GM04503 (cell line): ENCODE measurements around the gene AADACL2.
A peak's percentile ranks its signal among the peaks of the same experiment; 100 is the strongest.
"Not testable (repeated sequence)": the region's sequence is repeated elsewhere in the genome, so short reads cannot be mapped to it uniquely, and the experiment has no call there.

Experiments used
- DNase-seq: peaks from one replicate; pipeline ENCODE4 v3.0.0-alpha.2; 2012; ENCODE audit warnings: low read depth

AADACL2 gene, protein sequence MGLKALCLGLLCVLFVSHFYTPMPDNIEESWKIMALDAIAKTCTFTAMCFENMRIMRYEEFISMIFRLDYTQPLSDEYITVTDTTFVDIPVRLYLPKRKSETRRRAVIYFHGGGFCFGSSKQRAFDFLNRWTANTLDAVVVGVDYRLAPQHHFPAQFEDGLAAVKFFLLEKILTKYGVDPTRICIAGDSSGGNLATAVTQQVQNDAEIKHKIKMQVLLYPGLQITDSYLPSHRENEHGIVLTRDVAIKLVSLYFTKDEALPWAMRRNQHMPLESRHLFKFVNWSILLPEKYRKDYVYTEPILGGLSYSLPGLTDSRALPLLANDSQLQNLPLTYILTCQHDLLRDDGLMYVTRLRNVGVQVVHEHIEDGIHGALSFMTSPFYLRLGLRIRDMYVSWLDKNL

DNA sequence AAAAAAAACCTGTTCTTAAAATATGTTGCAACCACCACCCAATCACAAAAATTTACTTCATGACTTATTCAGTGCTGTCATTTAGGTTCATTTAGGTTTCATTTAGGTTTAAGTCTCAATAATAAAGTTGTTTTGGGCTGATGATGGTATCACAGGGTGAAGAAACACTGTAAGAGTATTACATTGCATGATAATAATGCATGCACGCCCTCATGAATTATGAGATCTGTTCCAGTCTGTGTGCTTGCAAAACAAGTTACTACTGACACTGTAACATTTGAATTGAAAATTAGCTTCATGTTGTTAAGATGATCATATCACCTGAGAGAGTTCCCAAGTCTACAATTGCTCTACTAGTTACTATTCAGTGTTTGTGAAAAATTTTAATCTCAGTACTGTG is at the start of gene AADACL2:
Gene AADACL2 (plus strand): TSS at position 315 of the 400 bp plus-strand sequence. CDS start 109 bp downstream, outside the sequence.
- DNase-seq, result no peak

DNA sequence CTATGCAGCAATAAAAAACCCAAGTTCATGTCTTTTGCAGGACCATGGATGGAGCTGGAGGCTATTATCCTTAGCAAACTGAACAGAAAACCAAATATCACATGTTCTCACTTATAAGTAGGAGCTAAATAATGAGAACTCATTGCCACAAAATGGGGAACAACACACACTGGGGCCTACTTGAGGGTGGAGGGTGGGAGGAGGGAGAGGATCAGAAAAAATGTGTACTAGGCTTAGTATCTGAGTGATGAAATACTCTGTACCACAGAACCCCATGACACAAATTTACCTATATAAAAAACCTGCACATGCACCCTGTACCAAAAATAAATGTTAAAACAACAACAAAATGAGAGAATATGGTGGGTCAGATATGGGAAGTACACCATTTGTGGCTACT is 49.6 kb upstream of the AADACL2 start:
- no peak for DNase-seq

GRCh38 chr3:151686257-151686656 is 47.5 kb upstream of the AADACL2 start:
- no peak for DNase-seq

GRCh38 chr3:151687076-151687475 is 46.7 kb upstream of the AADACL2 start:
- no peak for DNase-seq

GRCh38 chr3:151688571-151688970 is 45.2 kb upstream of the AADACL2 start:
- no peak for DNase-seq

GRCh38 chr3:151690645-151691044 is 43.1 kb upstream of the AADACL2 start:
- no peak for DNase-seq

DNA sequence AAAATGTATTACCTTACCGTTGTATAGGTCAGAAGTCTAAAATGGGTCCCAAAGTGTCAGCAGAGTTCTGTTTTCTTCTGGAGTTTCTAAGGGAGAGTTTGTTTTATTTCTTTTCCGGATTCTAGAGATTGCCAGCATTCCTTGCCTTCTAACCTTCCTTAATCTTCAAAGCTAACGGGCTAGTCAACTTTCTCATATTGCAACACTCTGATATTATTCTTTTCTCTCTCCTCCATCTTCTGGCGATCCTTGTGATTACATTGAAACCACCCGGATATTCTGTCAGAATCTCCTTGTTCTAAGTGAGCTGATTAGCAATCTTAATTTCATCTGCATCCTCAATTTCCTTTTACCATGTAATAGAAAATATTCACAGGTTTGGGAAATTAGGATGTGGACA is 36.2 kb upstream of the AADACL2 start:
- DNase-seq, result no peak

DNA sequence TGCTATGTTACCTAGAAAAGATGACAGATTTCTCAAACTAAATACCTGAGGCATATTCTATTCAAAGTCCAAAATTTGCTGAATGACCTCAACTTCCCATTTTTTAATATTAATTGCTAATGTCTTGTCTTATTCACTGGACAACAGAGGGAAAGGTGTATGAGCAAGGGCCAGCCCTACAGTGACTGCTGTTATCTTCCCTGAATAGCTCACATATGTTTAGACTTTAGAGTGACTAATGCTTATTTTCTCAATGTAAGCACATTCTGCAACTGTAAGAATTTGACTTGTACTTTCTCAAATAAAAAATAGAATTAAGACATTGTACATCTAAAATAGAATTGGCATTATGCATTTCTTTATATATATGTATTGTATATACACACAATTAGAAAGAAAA is 26.5 kb upstream of the AADACL2 start:
- DNase-seq, result no peak

DNA sequence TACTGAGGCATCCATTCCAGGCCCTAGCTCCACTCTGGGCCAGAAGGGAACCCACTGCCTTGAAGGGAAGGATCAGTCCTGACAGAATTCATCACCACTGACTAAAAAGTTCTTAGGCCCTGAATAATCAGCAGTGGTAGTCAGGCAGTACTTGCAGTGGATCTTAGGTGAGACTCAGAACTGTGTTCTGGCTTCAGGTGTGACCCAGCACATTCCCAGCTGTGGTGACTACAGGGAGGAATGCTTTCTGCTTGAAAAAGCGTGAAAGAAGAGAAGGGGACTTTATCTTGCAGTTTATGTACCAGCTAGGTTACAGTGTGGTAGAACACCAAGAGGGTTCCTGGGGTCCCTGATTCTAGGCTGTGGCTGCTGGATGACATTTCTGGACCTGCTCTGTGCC is 24.9 kb upstream of the AADACL2 start:
- no peak for DNase-seq

- no peak for DNase-seq
These were observed 23.9 kb upstream of the AADACL2 start for GRCh38 chr3:151709847-151710246.

- no peak for DNase-seq
These were observed 12.4 kb upstream of the AADACL2 start for GRCh38 chr3:151721294-151721693.

DNA sequence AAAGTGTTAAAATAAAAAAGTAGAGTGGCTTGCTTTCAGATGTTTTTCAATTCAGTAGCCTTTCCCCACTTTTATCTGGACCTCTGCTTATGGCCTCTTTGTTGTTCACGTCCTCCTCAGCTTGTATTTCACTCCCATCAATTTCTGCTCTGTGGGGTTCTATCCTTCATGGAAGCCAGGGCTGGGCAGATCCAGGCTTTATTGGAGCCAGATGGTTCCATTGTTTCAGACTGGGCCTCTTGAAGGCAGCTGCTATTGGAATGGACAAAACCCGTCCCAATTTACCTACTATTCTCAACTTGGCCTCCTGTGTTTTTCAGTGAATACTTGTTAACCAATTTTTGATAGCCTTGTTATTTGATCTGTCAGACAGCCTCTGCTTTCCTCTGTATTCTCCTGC is 10.9 kb upstream of the AADACL2 start:
- no peak for DNase-seq

DNA sequence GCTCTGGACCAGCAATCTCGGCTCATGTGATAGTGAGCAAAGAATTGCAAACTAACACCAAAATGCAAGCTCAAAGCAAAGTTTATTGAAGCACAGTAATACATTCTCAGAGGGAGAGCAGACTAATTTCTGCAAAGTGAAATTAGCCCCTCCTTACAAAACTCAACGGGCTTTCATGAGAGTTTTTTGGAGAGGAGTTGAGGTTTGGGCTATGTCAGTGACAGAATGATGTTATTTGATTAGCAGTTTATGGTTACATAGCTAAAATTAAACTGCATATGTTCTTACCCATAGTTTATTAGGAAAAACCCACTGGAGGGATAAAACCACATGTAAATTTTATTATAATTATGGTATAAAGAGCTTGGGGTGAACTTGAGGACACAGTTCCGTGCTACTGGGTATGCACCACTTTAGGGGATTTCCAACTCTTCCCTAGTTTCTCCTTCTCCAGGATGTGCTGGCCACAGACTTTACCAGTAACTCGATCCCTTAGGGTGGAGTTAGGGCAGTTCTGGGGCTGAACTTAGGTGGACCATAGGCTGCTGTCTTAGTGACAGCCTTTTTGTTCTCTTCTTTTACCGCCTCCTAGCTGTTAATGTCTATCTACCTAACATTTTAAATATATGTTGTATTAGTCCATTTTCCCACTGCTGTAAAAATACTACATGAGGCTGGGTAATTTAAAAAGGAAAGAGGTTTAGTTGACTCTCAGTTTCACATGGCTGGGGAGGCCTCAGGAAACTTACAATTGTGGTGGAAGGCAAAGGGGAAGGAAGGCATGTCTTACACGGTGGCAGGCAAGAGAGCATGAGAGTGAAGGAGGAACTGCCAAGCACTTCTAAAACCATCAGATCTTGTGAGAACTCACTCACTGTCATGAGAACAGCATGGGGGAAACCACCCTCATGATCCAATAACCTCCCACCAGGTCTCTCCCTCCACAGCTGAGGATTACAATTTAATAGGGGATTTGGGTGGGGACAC is 8.9 kb upstream of the AADACL2 start:
- DNase-seq, result no peak

- DNase-seq, result no peak
These were observed 7.7 kb upstream of the AADACL2 start for GRCh38 chr3:151726016-151726415.

DNA sequence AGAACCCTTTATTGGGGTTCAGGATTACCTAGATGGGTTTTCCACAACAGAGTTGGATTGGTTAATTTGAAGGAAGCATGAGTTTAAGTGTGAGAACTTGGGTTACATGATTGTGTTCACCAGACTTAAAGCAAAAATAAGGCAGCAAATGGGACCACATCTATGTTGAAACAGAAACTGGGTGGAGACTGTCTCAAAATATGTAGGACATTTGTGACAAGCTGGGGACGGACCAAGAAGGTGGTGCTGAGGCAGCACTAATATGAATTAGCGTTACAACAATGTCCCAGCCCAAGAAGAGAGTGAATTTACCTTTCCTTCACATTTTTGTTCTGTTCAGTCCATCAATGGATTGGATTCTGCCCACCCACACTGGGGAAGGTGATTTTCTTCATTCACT is 866 bp upstream of the AADACL2 start:
- DNase-seq, result no peak

DNA sequence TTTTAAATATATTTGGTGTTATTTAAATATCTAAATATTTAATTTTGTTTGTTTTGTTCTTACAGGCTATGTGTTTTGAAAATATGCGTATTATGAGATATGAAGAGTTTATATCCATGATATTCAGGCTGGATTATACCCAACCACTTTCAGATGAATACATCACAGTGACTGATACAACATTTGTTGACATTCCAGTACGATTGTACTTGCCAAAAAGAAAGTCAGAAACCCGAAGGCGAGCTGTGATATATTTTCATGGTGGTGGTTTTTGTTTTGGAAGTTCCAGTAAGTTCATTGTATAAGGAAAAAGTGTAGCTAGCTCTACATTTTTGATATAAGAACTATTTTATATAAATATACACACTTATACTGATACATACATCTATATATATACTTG is 6.9 kb downstream of the AADACL2 start:
- no peak for DNase-seq

GRCh38 chr3:151743855-151744254 is 10.1 kb downstream of the AADACL2 start:
- no peak for DNase-seq

DNA sequence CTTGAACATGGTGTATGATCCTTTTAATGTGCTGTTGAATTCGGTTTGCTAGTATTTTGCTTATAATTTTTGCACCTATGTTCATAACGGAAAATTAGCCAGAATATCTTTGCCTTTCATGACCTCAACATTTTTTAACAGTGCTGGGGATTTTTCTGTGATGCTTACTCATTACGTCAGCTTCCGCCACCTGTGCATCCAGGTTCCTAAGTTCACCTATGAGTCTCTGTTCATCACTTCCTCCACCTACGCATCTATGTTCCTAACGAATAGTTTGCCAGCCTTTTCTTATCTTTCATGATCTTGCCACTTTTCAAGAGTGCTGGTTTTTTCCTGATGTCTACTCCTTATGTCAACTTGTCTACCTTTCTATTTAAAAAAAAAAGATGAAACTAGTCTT is 16.5 kb downstream of the AADACL2 start:
- no peak for DNase-seq

DNA sequence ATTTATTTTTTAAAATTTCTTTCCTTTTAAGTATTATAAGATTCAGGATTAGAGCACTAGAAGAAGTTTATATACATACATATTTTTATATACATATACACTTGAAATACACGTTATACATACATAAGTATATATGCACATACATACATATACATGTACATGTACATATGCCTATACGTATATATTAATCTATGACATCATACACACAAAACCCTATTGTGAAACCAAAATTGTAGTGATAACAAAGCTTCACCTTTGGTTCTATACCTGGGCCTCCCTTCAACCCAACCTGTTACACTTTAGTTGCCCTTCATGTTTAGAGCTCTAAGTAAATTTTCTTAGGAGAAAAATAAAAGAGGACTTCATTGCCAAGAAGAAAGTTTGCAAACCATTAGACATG is 17.0 kb downstream of the AADACL2 start:
- DNase-seq, result no peak

DNA sequence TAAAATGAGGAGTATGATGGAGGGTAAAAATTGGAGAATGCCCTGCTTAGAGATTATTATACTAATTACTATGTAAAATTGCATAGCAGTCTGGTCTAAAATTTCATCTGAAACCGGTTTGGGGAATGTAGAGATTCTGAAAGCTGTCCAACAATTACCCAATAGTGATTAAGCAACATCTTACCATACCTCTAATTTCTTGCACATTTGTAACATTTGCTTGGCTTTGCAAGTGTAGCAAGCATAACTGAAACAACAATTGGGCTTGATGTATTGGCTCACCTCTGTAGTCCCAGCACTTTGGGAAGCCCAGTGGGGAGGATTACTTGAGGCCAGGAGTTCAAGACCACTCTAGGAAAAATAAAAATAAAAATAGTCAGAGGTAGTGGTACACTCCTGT is 17.4 kb downstream of the AADACL2 start:
- peak; percentile 51 for DNase-seq

GRCh38 chr3:151753846-151754245 is 20.1 kb downstream of the AADACL2 start:
- DNase-seq, result no peak

GRCh38 chr3:151761581-151761980 is 27.9 kb downstream of the AADACL2 start:
- no peak for DNase-seq

GRCh38 chr3:151764699-151765098 is 31.0 kb downstream of the AADACL2 start:
- DNase-seq, result not testable (repeated sequence)
